Measurements from ENCODE around the gene DAB2IP.
A peak's percentile ranks its signal among the peaks of the same experiment; 100 is the strongest.
"Not testable (repeated sequence)": the region's sequence is repeated elsewhere in the genome, so short reads cannot be mapped to it uniquely, and the experiment has no call there.

DAB2IP gene

GRCh38 chr9:121651295-121652020 lies at the start of gene DAB2IP:
DAB2IP (plus strand) TSS chr9:121651634; CDS start chr9:121651776, 142 bp downstream.
- peak; percentile 94 for DNase-seq

DNA sequence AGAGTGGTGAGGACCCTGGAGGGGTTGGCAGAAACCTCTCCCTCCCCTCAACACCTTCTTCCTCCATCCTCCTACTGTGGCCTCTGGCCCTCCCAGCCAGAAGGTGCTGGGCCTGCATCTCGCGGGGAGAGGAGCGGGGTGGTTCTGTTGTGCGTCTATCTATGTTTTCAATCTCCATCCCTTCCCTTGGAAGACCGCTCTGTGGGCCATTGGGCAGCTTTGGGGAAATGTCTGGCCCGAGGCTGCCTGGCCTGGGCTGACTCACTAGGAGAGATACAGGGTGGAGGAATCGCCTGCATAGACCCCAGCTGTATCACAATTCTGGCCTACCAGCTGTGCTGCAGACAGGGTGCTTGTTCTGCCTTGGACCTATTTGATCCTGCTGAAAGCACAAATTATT lies 48.4 kb upstream of the DAB2IP start:
- no peak for DNase-seq

DNA sequence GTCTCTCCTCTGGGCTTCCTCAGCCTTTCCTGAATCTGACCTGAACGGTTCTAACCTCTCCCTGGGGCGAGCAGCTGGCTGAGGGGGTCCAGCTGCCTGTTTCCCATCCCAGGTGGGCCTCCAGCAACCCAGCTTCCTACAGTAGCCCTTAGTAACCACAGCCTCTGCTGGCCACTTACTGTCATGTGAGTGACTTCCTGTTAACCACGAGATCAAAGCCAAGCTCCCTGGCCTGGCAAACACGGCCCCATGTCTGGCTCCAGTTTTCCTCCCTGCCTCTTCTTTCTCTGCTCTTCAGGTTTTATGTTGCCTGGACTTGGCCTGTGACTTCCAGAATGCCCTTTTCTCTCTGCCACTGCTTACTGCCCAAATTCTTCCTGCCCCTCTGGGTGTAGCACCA lies 47.2 kb upstream of the DAB2IP start:
- peak; percentile 43 for DNase-seq

GRCh38 chr9:121604654-121605053 lies 46.8 kb upstream of the DAB2IP start:
- DNase-seq = no peak

DNA sequence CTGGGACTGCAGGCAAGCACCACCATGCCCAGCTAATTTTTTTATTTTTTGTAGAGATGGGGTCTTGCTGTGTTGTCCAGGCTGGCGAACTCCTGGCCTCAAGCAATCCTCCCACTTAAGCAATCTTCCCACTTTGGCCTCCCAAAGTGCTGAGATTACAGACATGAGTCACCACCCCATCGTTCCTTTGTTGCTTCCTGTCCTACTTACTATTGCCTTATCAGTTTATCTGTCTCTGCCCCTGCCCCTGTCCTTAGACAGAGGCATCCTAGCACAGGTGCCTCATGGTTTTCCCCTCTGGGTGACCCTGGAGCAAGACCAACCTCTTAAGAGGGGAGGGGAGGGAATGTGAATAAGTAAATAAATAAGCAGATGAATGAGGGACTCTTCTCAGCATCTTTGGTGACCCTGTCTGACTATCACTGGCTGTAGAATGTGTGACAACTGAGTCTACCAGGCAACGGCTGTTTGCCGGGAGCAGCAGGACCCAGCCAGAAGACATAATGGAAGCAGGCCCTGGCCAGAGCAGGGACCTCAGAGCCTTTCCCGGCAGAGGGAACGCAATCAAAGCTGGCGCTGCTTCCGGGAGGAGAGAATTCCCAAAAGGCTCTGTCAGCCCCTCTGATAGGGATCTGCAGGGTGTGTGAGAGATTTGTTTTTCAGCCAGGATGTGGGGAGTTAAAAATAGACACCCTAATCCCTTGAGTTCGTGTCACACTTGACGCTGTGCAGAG lies 43.8 kb upstream of the DAB2IP start:
- DNase-seq = peak; percentile 34

- DNase-seq = no peak
Measured at GRCh38 chr9:121608168-121608853, 43.1 kb upstream of the DAB2IP start.

- DNase-seq = peak; percentile 49
Measured at GRCh38 chr9:121609822-121610637, 41.4 kb upstream of the DAB2IP start.

- DNase-seq = peak; percentile 50
Measured at GRCh38 chr9:121610638-121610953, 40.8 kb upstream of the DAB2IP start.

- peak; percentile 61 for DNase-seq
Measured at GRCh38 chr9:121612511-121612998, 38.9 kb upstream of the DAB2IP start.

DNA sequence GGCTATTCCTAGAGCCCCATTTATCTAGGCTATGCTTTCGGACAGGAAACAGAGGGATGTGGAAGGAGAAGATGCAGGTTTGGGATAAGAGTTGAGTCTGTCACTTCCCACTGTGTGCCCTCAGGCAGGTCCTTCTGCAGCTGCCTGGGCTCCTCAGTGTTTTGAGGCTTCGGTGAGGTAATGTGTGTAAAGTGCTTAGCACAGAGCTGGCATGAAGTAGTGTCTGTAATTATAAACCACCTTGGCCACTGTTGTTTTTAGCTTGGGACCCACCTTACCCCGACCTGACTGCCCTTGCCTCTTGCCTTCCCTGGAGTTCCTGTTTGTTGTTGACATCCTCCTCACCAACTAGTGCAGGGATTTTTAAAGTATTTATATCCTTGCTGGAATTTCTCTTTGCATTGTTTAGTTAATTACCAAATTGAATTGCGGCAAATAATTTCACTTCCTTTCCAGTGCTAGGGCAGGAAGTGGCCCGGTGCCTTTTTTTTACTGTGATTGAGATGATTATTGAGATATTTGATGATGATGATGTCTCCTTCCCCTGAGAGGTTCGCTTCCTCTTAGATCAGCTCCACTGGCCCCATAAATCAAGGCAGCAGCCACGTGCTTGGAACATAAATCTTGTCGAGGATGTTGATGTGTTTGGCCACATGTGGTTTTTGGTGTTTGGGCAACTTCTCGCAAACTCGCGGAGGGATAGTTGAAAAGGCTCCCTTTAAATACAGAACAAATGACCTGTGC lies 38.3 kb upstream of the DAB2IP start:
- peak; percentile 91 for DNase-seq

DNA sequence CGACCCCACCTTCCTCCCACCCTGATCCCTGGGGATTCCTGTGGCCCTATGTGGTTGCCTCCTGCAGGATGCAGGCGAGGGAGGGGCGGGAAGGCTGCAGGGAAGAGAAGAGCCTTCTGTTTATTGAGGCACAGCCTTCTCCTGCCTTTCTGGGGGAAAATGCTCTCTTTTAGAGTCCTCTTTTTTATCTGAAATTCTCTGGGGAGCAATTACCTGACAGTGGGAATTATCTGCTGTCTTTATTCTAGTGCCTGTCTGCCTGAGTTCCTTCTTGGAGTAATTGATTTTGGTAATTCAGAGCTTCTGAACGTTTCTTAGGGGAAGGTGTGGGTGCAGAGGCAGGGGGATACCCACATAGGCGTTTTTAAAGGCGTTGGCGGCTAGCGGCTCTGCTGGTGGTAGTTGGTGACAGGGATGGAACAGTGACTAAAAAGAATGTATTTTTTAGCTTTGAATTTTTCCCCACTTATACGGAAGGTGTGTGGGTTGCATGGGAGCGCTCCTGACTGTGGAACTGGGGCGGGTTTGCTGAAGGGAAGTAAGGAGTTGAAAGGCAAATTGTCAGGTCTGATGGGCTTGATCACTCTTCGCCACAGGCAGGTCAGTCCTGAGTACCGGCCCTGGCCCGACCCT lies 35.2 kb upstream of the DAB2IP start:
- no peak for DNase-seq

GRCh38 chr9:121618504-121618903 lies 32.9 kb upstream of the DAB2IP start:
- DNase-seq = no peak

GRCh38 chr9:121618910-121619309 lies 32.5 kb upstream of the DAB2IP start:
- peak; percentile 12 for DNase-seq

DNA sequence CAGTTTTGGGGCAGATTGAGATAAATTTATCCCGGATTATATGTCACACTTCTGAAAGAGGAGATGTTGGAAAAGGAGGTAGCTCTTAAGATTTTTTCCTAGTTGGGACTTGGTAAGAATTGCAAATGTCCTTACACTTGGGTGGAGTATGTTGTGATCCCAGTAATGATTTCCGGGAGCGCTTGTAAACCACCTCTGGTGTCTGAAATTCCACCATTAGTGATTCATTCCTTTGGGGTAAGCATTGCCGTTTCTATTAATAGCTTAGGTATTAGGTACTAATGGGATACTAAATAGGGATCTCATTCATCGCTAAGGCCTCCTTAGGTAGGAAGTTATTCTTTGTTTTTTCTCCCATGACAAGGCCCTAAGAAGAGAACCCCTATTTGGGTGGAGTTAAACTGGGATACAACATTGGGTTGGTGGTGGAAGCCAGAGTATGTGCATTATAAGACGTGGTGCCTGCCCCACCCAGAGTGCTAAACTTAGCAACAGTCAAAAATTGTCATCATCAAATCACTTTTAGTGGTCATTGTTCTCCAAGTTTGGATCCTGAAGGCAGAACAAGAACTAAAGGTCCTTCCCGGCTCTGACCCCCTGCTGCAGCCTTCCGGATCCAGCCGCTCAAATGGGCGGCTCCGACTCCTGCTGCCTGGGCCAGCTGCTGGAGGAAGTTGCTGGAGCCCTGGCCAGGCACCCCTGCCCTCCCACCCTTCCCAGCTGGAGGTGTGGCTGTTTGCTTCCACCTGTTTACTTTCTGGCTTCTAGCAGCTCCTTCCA lies 31.7 kb upstream of the DAB2IP start:
- DNase-seq = peak; percentile 22

GRCh38 chr9:121620325-121620673 lies 31.1 kb upstream of the DAB2IP start:
- DNase-seq = no peak

DNA sequence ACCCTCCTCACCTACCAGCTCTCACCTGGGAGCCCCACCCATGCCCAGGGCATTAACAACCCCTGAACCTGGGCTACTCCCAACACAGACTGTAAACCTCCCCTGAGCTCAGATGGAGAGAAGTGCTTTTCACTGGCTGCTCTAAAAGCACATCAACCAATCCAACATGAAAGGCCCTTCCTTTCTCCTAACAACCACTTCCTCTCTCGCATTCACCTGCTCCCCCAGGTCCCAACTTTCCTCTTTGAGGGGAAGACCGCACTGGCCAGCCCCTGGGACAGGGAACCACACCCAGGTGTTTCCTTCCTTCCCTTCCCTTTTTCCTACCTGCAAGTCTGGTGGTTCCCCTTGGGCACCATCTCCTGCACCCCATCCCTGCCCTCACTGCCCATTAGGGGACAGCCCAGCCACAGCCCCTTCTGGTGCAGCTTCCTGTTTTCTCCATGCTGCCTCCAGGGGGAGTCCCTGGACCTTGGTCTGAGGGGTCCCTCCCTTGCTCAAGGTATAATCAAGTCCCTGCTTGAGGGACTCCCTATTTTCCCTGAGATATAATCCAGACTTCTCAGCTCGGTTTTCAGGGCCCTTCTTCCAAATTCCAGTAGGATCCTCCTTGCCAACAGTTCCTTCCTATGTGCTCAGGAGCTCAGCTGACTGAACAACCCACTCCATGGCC lies 30.5 kb upstream of the DAB2IP start:
- peak; percentile 77 for DNase-seq

GRCh38 chr9:121622387-121623203 lies 28.8 kb upstream of the DAB2IP start:
- no peak for DNase-seq

DNA sequence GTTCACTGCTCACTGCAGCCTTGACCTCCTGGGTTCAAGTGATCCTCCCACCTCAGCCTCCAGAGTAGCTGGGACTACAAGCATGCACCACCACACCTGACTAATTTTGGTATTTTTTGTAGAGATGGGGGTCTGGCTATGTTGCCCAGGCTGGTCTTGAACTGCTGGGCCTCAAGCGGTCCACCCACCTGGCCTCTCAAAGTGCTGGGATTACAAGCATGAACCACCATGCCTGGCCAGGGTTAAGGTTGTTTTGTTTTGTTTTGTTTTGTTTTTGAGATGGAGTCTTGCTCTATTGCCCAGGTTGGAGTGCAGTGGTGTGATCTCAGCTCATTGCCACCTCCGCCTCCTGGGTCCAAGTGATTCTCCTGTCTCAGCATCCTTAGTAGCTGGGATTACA lies 28.0 kb upstream of the DAB2IP start:
- DNase-seq = not testable (repeated sequence)

DNA sequence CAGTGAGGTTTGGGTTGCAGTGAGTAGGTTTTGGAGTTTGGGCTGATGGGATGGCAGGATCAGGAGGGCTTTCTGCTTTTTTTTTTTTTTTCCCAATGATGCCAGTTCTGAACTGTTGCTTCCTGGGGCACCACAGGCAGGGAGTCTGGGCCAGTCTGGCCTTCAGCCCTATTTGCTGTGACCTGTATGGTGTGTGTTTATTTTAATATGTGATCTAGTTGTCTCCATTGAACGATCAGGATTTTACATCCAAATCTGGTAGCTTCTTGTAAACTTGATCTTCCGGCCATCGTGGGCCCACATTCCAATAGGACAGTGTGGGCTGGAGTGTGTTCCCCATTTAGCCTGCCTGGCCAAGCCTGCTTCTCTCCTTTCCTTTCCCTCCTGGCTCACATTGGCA lies 25.8 kb upstream of the DAB2IP start:
- DNase-seq = no peak

Data from NCI-H69 (cell line).